Thyroid gland (tissue), 4 donors: ENCODE measurements around the gene PIH1D1.

Source experiments
- CTCF ChIP-seq, 6 experiments: fragments of 200-600 bp in 3 of 6; fragments of 450-650 bp in 3 of 6; sonication (generic) in 3 of 6; IDR thresholded peaks; one replicate each; pipeline ENCODE4 v1.5.1; 2016 to 2019; ENCODE audit warnings: antibody characterized with exemption in 6 of 6, mild to moderate bottlenecking in 2 of 6, inconsistent platforms in 1 of 6, moderate library complexity in 1 of 6
- POLR2A ChIP-seq, 2 donors: fragments of 450-650 bp; IDR thresholded peaks; one replicate each; pipeline ENCODE4 v1.6.1; 2017; ENCODE audit warnings: antibody characterized with exemption in 2 of 2, mild to moderate bottlenecking in 2 of 2, moderate library complexity in 1 of 2

DNA sequence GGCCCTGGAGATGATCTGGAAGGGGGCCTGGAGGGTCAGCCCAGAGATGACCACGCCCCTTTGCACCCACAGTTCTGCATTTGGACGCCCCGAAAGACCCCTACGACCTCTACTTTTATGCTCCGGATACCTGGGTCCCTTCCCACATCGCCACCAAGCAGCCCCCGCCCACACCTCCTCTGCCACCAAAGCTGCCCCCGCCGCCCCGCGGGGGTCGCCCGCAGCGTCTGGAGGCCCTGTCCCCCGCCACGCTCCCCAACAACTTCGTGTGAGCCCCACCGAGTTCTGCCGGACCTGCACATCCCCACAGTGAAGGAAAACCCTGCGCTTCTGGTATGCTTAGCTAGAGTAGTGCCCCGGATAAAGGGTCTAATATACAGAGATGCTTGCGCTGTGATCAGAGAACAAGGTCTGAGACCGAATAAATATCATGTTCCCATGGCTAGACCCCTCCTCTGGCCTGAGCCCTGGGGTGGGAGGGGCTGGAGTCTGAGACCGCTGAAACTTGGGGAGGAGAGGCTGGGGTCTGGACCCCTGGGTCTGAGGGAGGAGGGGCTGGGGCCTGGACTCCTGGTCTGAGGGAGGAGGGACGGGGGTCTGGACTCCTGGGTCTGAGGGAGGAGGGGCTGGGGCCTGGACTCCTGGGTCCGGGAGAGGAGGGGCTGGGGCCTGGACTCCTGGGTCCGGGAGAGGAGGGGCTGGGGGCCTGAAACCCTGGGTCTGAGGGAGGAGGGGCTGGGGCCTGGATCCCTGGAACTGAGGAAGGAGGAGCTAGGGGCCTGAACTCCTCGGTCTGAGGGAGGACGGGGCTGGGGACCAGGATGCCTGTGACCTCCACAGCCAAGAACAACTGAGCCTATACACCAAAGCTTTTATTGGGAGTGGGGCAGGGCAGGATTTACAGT is 22.8 kb downstream of the PIH1D1 start:
- no peak for TF ChIP-seq POLR2A (IDR thresholded peaks at IDR 0.05)
- TF ChIP-seq CTCF (IDR thresholded peaks at IDR 0.05) = no peak
